ENCODE results near the gene BGLAP.

DNA sequence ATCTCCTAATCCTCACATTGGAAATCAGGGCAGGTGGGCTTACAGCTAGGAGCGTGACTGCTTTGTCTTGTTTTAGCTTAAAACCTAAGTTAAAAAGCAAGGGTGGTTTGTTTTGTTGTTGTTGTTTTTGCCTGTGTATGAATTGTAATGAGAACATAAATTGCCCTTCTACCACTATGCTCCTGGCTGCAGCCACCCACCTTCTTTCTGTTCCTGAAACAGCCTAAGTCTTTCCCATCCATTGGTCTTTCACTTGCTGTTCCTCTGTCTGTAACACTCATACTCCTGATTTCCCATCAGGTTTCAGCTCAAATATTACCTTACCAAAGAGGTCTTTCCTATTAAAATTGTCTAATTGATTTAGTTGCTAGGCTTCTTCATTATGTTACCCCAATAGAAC is 41.5 kb downstream of the BGLAP start:
- TF ChIP-seq, protein P1, sequence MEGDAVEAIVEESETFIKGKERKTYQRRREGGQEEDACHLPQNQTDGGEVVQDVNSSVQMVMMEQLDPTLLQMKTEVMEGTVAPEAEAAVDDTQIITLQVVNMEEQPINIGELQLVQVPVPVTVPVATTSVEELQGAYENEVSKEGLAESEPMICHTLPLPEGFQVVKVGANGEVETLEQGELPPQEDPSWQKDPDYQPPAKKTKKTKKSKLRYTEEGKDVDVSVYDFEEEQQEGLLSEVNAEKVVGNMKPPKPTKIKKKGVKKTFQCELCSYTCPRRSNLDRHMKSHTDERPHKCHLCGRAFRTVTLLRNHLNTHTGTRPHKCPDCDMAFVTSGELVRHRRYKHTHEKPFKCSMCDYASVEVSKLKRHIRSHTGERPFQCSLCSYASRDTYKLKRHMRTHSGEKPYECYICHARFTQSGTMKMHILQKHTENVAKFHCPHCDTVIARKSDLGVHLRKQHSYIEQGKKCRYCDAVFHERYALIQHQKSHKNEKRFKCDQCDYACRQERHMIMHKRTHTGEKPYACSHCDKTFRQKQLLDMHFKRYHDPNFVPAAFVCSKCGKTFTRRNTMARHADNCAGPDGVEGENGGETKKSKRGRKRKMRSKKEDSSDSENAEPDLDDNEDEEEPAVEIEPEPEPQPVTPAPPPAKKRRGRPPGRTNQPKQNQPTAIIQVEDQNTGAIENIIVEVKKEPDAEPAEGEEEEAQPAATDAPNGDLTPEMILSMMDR (IDR thresholded peaks at IDR 0.05; ENCODE audit: poor library complexity): no peak
- TF ChIP-seq EZH2 (IDR thresholded peaks at IDR 0.05; ENCODE audit: borderline replicate concordance) (no peak), EZH2phosphoT487 (IDR thresholded peaks at IDR 0.05; ENCODE audit: low read depth, severe bottlenecking, unreplicated experiment) (no peak)

All from hepatocyte (in vitro differentiated cells).